K562 (cell line): Measurements from ENCODE around the gene MCRS1. TPM values are rescaled to one million over a fixed set of nuclear protein-coding genes. Genes with fewer than 3 reads are reported as not detected.
A peak's percentile ranks its signal among the peaks of the same experiment; 100 is the strongest.

ENCODE experiments used
- ATAC-seq: fragments of 200-7000 bp; cut with Tn5 transposase; 3 replicates; pipeline ENCODE4 v1.9.1; 2020; ENCODE audit warnings: moderate library complexity
- BruUV-seq: library from RNA; stranded (reverse); fragments of 400-500 nt; replicated peaks from 2 replicates; lab custom pipeline; 2021; lab: Mats Ljungman, UMichigan
- CTCF ChIA-PET: fragments of 300-600 bp; formaldehyde crosslinking; extraction: SDS; loops from one replicate; lab custom pipeline; 2021; ENCODE audit warnings: low intra/inter-chr PET ratio; lab: Yijun Ruan, JAX
- POLR2A ChIA-PET: fragments of 300-600, 350-650 bp; sonication (Branson Sonifier 250); formaldehyde crosslinking; extraction: SDS; loops from one replicate; lab custom pipeline; 2021; ENCODE audit warnings: antibody characterized with exemption, inconsistent platforms; lab: Yijun Ruan, JAX
- DNase-seq, 4 experiments: peaks; one replicate each; pipeline versions ENCODE4 v3.0.0 to v3.0.0-alpha.2; 2011 to 2018; ENCODE audit warnings: low spot score in 3 of 4, mixed read lengths in 3 of 4; ENCODE audit errors: extremely low read depth in 1 of 4
- FAIRE-seq: peaks from 2 replicates; lab custom pipeline; 2011; peaks lifted over from hg19 to GRCh38; lab: Jason Lieb, UNC
- H2AFZ ChIP-seq: 2 replicates; pipeline ENCODE4 v1.6.0; 2011; ENCODE audit warnings: low read depth, low read length, control low read depth, inconsistent platforms
- H3K27ac ChIP-seq: fragments of 200-600 bp; 3 replicates; pipeline ENCODE4 v1.8.0; 2011; ENCODE audit warnings: low read depth, mild to moderate bottlenecking, control low read depth, inconsistent platforms, low read length, moderate library complexity, mixed read lengths; ENCODE audit errors: extremely low read depth
- H3K27me3 ChIP-seq, 2 experiments: fragments of 300-600 bp in 1 of 2; 2 replicates in 1 of 2; 3 replicates in 1 of 2; pipeline versions ENCODE4 v1.6.0 to v1.8.0; 2011; ENCODE audit warnings: inconsistent platforms in 2 of 2, low read length in 2 of 2, mild to moderate bottlenecking in 1 of 2, mixed read lengths in 1 of 2, moderate library complexity in 1 of 2; ENCODE audit not compliant: control insufficient read depth in 2 of 2, insufficient read depth in 2 of 2
- H3K36me3 ChIP-seq: fragments of 300-600 bp; 3 replicates; pipeline ENCODE4 v1.8.0; 2011; ENCODE audit warnings: mild to moderate bottlenecking, low read length, inconsistent platforms; ENCODE audit not compliant: control insufficient read depth, insufficient read depth
- H3K4me1 ChIP-seq, 2 experiments: fragments of 200-600 bp in 1 of 2; replicated peaks in 1 of 2; 2 replicates in 1 of 2; 3 replicates in 1 of 2; pipeline versions ENCODE4 v1.5.1 to v1.8.0; 2011; ENCODE audit warnings: inconsistent platforms in 2 of 2, low read length in 2 of 2, mild to moderate bottlenecking in 1 of 2, mixed read lengths in 1 of 2, moderate library complexity in 1 of 2; ENCODE audit not compliant: control insufficient read depth in 2 of 2, insufficient read depth in 2 of 2
- H3K4me2 ChIP-seq: 2 replicates; pipeline ENCODE4 v1.6.1; 2011; ENCODE audit warnings: low read length, control low read depth, inconsistent platforms, mixed read lengths; ENCODE audit not compliant: insufficient read depth
- H3K4me3 ChIP-seq: fragments of 200-600 bp; sonication (generic), shearing (Covaris generic); 2 replicates; pipeline ENCODE4 v1.5.1; 2016; ENCODE audit warnings: control low read depth, inconsistent platforms
- H3K79me2 ChIP-seq: fragments of 200-600 bp; 3 replicates; pipeline ENCODE4 v1.8.0; 2011; ENCODE audit warnings: low read length, inconsistent platforms; ENCODE audit not compliant: control insufficient read depth, insufficient read depth
- H3K9ac ChIP-seq, 2 experiments: 2 replicates each; pipeline versions ENCODE4 v1.6.0 to v1.6.1; 2011; ENCODE audit warnings: low read depth in 2 of 2, low read length in 2 of 2, control low read depth in 1 of 2, inconsistent platforms in 1 of 2, mild to moderate bottlenecking in 1 of 2, mixed read lengths in 1 of 2; ENCODE audit not compliant: insufficient read depth in 1 of 2
- H3K9me1 ChIP-seq: one replicate; pipeline ENCODE4 v1.6.0; 2011; ENCODE audit warnings: inconsistent platforms, mild to moderate bottlenecking, low read length, moderate library complexity; ENCODE audit not compliant: control insufficient read depth, insufficient read depth
- H3K9me3 ChIP-seq: replicated peaks from 2 replicates; pipeline ENCODE4 v1.5.1; 2011; ENCODE audit warnings: low read depth, low read length, inconsistent platforms; ENCODE audit not compliant: control insufficient read depth, insufficient read depth
- H4K20me1 ChIP-seq: replicated peaks from 2 replicates; pipeline ENCODE4 v1.6.1; 2011; ENCODE audit warnings: low read length, inconsistent platforms, mixed read lengths; ENCODE audit not compliant: control insufficient read depth, insufficient read depth
- POLR2A ChIP-seq: fragments of 450-650 bp; conservative IDR thresholded peaks from 2 replicates; pipeline ENCODE4 v1.6.1; 2016
- PURB ChIP-seq: sonication (generic); formaldehyde crosslinking; IDR thresholded peaks from 2 replicates; pipeline ENCODE4 v1.9.0; 2021; ENCODE audit warnings: low read depth, mild to moderate bottlenecking, missing genetic modification reagents
- TFE3 ChIP-seq: fragments of 450-650 bp; formaldehyde crosslinking; IDR thresholded peaks from 2 replicates; pipeline ENCODE4 v1.4.0; 2020; ENCODE audit warnings: mild to moderate bottlenecking, mixed read lengths
- ZNF551 ChIP-seq: fragments of 250-450 bp; sonication (Bioruptor Pico); IDR thresholded peaks from 2 replicates; pipeline ENCODE4 v1.5.0; 2021; ENCODE audit warnings: mild to moderate bottlenecking, moderate library complexity
- WGBS: fragments of 100-300 bp; shearing (Covaris generic); methylation state at CpG from one replicate; pipeline ENCODE4 v1.1.6; 2016; ENCODE audit warnings: low coverage, mixed read lengths; ENCODE audit not compliant: insufficient coverage; ENCODE audit errors: missing lambda C conversion rate; 5-methylcytosine and 5-hydroxymethylcytosine counted together
- in situ Hi-C: fragments of 300-500 bp; cut with MboI; formaldehyde crosslinking; loops from 4 replicates; pipeline ENCODE4 v1.15.0; 2018; ENCODE audit warnings: inconsistent platforms, mixed read lengths
- intact Hi-C: fragments of 100-400 bp; cut with micrococcal nuclease; formaldehyde crosslinking; loops from 2 replicates; pipeline ENCODE4 v1.14.2; 2022
- polyA plus RNA-seq, 8 experiments: library from polyadenylated mRNA; depleted of rRNA in 4 of 8; stranded (reverse) in 5 of 8; unstranded in 3 of 8; fragments of >200 nt; fragmentation: Nextera tagmentation in 2 of 8; fragmentation: Illumina TruSeq in 1 of 8; extraction: Ambion mirVana in 2 of 8; extraction: Trizol in 1 of 8; gene quantifications; 2 replicates each; pipeline versions ENCODE4 v1.2.1 to v1.2.3, GENCODE V29; 2011 to 2014; ENCODE audit warnings: inconsistent platforms in 1 of 8, missing spikeins in 1 of 8
- total RNA-seq, 7 experiments: library from RNA; depleted of rRNA in 6 of 7; stranded (reverse); fragments of >200 nt in 6 of 7; fragmentation: Illumina TruSeq in 2 of 7; extraction: Trizol in 2 of 7; gene quantifications; 2 replicates each; pipeline versions ENCODE4 v1.2.1 to v1.2.3, GENCODE V29; 2011 to 2021; ENCODE audit warnings: low replicate concordance in 1 of 7

MCRS1 gene
- total and polyA plus RNA-seq, 9 of the 15 experiments (the other 6 are each of a cell fraction or from before 2014, with no cell fraction given): 50.0 to 100 (median 73.2) TPM

GRCh38 chr12:49567611-49568441, at the start of gene MCRS1 (continued):
- TF ChIP-seq PURB (CRISPR knock-in tag) (no peak), POLR2A (peak; percentile 98)

GRCh38 chr12:49616533-49617219, 48.7 kb upstream of the MCRS1 start:
- DNase-seq (no peak), ATAC-seq (no peak), FAIRE-seq (no peak)
- Histone ChIP-seq H3K9ac (no peak overlapping the region), H3K9me3 (no peaks in the 10 kb centered on the region), H3K4me2 (no peak overlapping the region), H3K4me1 (peaks cover 2 to 4% of the 10 kb centered on the region in 2 experiments), H3K36me3 (no peaks in the 10 kb centered on the region), H3K9me1 (no peaks in the 10 kb centered on the region), H3K27ac (no peak overlapping the region), H4K20me1 (no peaks in the 10 kb centered on the region), H3K79me2 (no peaks in the 10 kb centered on the region), H2AFZ (no peak overlapping the region), H3K27me3 (no peaks in the 10 kb centered on the region), H3K4me3 (no peak overlapping the region)
- ChIA-PET CTCF (no interaction called here), POLR2A (no interaction called here)
- intact Hi-C loops (no loop called here), in situ Hi-C loops (no loop called here)
- 39% methylated on average over 5 of the region's 5 CpGs for WGBS
- TF ChIP-seq TFE3 (peak; percentile 67), ZNF551 (CRISPR knock-in tag) (no peak)
- BruUV-seq: no TSS peak
